Endothelial cell of umbilical vein (primary cell): Measurements from ENCODE around the gene RAB14. TPM values are rescaled to one million over a fixed set of nuclear protein-coding genes. Genes with fewer than 3 reads are reported as not detected.

ENCODE experiments used
- BruUV-seq: library from RNA; stranded (reverse); fragments of 400-500 nt; replicated peaks from 2 replicates; lab custom pipeline; 2021; lab: Mats Ljungman, UMichigan
- CTCF ChIA-PET: fragments of 300-600, 350-600 bp; sonication (Branson Sonifier 250); formaldehyde crosslinking; loops from one replicate; lab custom pipeline; 2021; ENCODE audit warnings: antibody characterized with exemption, inconsistent platforms; lab: Charles Lee
- POLR2A ChIA-PET: fragments of 300-600, 350-600 bp; sonication (Branson Sonifier 250); formaldehyde crosslinking; loops from one replicate; lab custom pipeline; 2021; ENCODE audit warnings: antibody characterized with exemption, inconsistent platforms; lab: Charles Lee
- DNase-seq: peaks from one replicate; pipeline ENCODE4 v3.0.0-alpha.2; 2011; ENCODE audit warnings: low read depth, low spot score
- FAIRE-seq: peaks from 2 replicates; lab custom pipeline; 2011; peaks lifted over from hg19 to GRCh38; lab: Jason Lieb, UNC
- H2AFZ ChIP-seq: 2 replicates; pipeline ENCODE4 v1.6.0; 2012; ENCODE audit warnings: low read depth, low read length, control low read depth, inconsistent platforms
- H3K27ac ChIP-seq: 2 replicates; pipeline ENCODE4 v1.5.1; 2011; ENCODE audit warnings: low read depth, mild to moderate bottlenecking, control low read depth, low read length, moderate library complexity; ENCODE audit not compliant: insufficient read depth
- H3K27me3 ChIP-seq, 2 experiments: 2 replicates each; pipeline versions ENCODE4 v1.6.0 to v1.6.1; 2011; ENCODE audit warnings: low read length in 2 of 2, mixed read lengths in 1 of 2; ENCODE audit not compliant: control insufficient read depth in 2 of 2, insufficient read depth in 2 of 2
- H3K36me3 ChIP-seq, 2 experiments: 2 replicates in 1 of 2; 3 replicates in 1 of 2; pipeline ENCODE4 v1.5.1; 2011; ENCODE audit warnings: low read length in 2 of 2, mild to moderate bottlenecking in 1 of 2, moderate library complexity in 1 of 2; ENCODE audit not compliant: control insufficient read depth in 2 of 2, insufficient read depth in 2 of 2; ENCODE audit errors: extremely low read depth in 1 of 2
- H3K4me1 ChIP-seq: 3 replicates; pipeline ENCODE4 v1.5.1; 2011; ENCODE audit warnings: mild to moderate bottlenecking, low read length; ENCODE audit not compliant: control insufficient read depth, insufficient read depth; ENCODE audit errors: extremely low read depth
- H3K4me2 ChIP-seq: 2 replicates; pipeline ENCODE4 v1.6.1; 2011; ENCODE audit warnings: low read length, control low read depth, mixed read lengths; ENCODE audit not compliant: insufficient read depth
- H3K4me3 ChIP-seq, 3 experiments: fragments of 200-600 bp in 1 of 3; sonication (generic), shearing (Covaris generic) in 1 of 3; replicated peaks in 1 of 3; 2 replicates each; pipeline ENCODE4 v1.5.1; 2011 to 2016; ENCODE audit warnings: control low read depth in 3 of 3, low read length in 3 of 3, mild to moderate bottlenecking in 2 of 3, inconsistent platforms in 1 of 3, low read depth in 1 of 3, moderate library complexity in 1 of 3; ENCODE audit not compliant: insufficient read depth in 1 of 3
- H3K79me2 ChIP-seq: 2 replicates; pipeline ENCODE4 v1.6.0; 2012; ENCODE audit warnings: low read length, inconsistent platforms; ENCODE audit not compliant: control insufficient read depth, insufficient read depth
- H3K9ac ChIP-seq: replicated peaks from 2 replicates; pipeline ENCODE3; 2011; ENCODE audit warnings: low read length, control low read depth; ENCODE audit not compliant: insufficient read depth; ENCODE audit errors: extremely low read depth
- H3K9me1 ChIP-seq: replicated peaks from 3 replicates; pipeline ENCODE4 v1.6.0; 2011; ENCODE audit warnings: mild to moderate bottlenecking, low read length; ENCODE audit not compliant: control insufficient read depth, insufficient read depth; ENCODE audit errors: extremely low read depth
- H3K9me3 ChIP-seq: replicated peaks from 2 replicates; pipeline ENCODE4 v1.5.1; 2012; ENCODE audit warnings: low read length, inconsistent platforms; ENCODE audit not compliant: control insufficient read depth, insufficient read depth
- H4K20me1 ChIP-seq: replicated peaks from 2 replicates; pipeline ENCODE3; 2011; ENCODE audit warnings: mild to moderate bottlenecking, low read length; ENCODE audit not compliant: control insufficient read depth, insufficient read depth; ENCODE audit errors: extremely low read depth
- EZH2 ChIP-seq: IDR thresholded peaks from 2 replicates; pipeline ENCODE4 v1.6.1; 2012; ENCODE audit warnings: borderline replicate concordance, low read depth, mild to moderate bottlenecking, moderate library complexity, low read length, inconsistent platforms; ENCODE audit not compliant: severe bottlenecking
- FOS ChIP-seq: IDR thresholded peaks from 2 replicates; pipeline ENCODE4 v1.6.1; 2011; ENCODE audit warnings: mild to moderate bottlenecking, low read length, moderate library complexity, borderline replicate concordance; ENCODE audit not compliant: insufficient read depth
- GATA2 ChIP-seq: IDR thresholded peaks from 2 replicates; pipeline ENCODE4 v1.7.0; 2011; ENCODE audit warnings: low read depth, mild to moderate bottlenecking, moderate library complexity, mixed read lengths, low read length; ENCODE audit not compliant: insufficient read length, insufficient read depth
- JUN ChIP-seq: IDR thresholded peaks from 2 replicates; pipeline ENCODE4 v1.6.1; 2011; ENCODE audit warnings: borderline replicate concordance, low read depth; ENCODE audit not compliant: insufficient read length, insufficient read depth
- MAX ChIP-seq: IDR thresholded peaks from 2 replicates; pipeline ENCODE4 v1.6.1; 2011; ENCODE audit not compliant: insufficient read depth, insufficient read length
- MYC ChIP-seq: IDR thresholded peaks from one replicate; pipeline ENCODE4 v1.6.1; 2011; ENCODE audit warnings: mild to moderate bottlenecking, low read depth, low read length
- POLR2A ChIP-seq: IDR thresholded peaks from 2 replicates; pipeline ENCODE4 v1.6.1; 2012; ENCODE audit warnings: low read depth, mild to moderate bottlenecking, control low read depth, low read length
- POLR2AphosphoS5 ChIP-seq: IDR thresholded peaks from 2 replicates; pipeline ENCODE4 v1.6.1; 2012; ENCODE audit warnings: low read depth, mild to moderate bottlenecking, control low read depth, low read length, moderate library complexity; ENCODE audit not compliant: insufficient read depth
- dilution Hi-C: fragments of 300-500 bp; cut with MboI; formaldehyde crosslinking; loops from one replicate; pipeline ENCODE4 v1.15.0; 2019; ENCODE audit warnings: low sequenced_read_pairs; ENCODE audit not compliant: extremely low pct_ligation_motif_present
- intact Hi-C: fragments of 100-400 bp; cut with micrococcal nuclease; formaldehyde crosslinking; loops from one replicate; pipeline ENCODE4 v1.10.0; 2022
- polyA plus RNA-seq, 4 experiments: library from polyadenylated mRNA; depleted of rRNA in 3 of 4; stranded (reverse) in 3 of 4; unstranded in 1 of 4; fragments of >200 nt; gene quantifications; 2 replicates each; pipeline versions ENCODE4 v1.2.1 to v1.2.3, GENCODE V29; 2011 to 2012; ENCODE audit warnings: missing spikeins in 1 of 4
- total RNA-seq: library from RNA; stranded (reverse); gene quantifications from 2 replicates; pipeline ENCODE4 v1.2.3, GENCODE V29; 2021
- TF ChIP-seq, protein P1 (sequence below), 2 donors: IDR thresholded peaks; 1 replicate in 1 of 2; 2 replicates in 1 of 2; pipeline ENCODE4 v1.5.1; 2011; ENCODE audit warnings: low read length in 2 of 2, mild to moderate bottlenecking in 2 of 2, moderate library complexity in 2 of 2, control low read depth in 1 of 2, inconsistent platforms in 1 of 2, low read depth in 1 of 2; ENCODE audit not compliant: insufficient read depth in 1 of 2; ENCODE audit errors: extremely low read depth in 1 of 2

RAB14 gene
- total and polyA plus RNA-seq, 2 donors (not counting 3 experiments of a cell fraction or from before 2014, with no cell fraction given) = 18.9 to 79.3 TPM

GRCh38 chr9:121249563-121249962 is 47.9 kb upstream of the RAB14 start:
- FAIRE-seq = no peak
- POLR2A ChIA-PET = no interaction called here
- Histone ChIP-seq H3K27ac (no peak overlapping the region), H3K27me3 (peaks cover 13 to 14% of the 10 kb centered on the region in 2 experiments), H2AFZ (no peak overlapping the region), H4K20me1 (no peaks in the 10 kb centered on the region), H3K9me1 (no peaks in the 10 kb centered on the region), H3K36me3 (no peaks in the 10 kb centered on the region), H3K4me3 (no peak overlapping the region), H3K4me1 (no peaks in the 10 kb centered on the region), H3K79me2 (no peaks in the 10 kb centered on the region), H3K4me2 (no peak overlapping the region), H3K9me3 (no peaks in the 10 kb centered on the region), H3K9ac (no peak overlapping the region)
- no TSS peak for BruUV-seq
- intact Hi-C loops (no loop called here), dilution Hi-C loops (no loop called here)
- no peak for TF ChIP-seq JUN
- TF ChIP-seq POLR2AphosphoS5 = no peak
- no peak for TF ChIP-seq GATA2
- no peak for TF ChIP-seq POLR2A
- no peak for TF ChIP-seq FOS
- no peak for TF ChIP-seq MAX
- TF ChIP-seq EZH2 = no peak
- no peak for TF ChIP-seq MYC
- TF ChIP-seq, protein P1, sequence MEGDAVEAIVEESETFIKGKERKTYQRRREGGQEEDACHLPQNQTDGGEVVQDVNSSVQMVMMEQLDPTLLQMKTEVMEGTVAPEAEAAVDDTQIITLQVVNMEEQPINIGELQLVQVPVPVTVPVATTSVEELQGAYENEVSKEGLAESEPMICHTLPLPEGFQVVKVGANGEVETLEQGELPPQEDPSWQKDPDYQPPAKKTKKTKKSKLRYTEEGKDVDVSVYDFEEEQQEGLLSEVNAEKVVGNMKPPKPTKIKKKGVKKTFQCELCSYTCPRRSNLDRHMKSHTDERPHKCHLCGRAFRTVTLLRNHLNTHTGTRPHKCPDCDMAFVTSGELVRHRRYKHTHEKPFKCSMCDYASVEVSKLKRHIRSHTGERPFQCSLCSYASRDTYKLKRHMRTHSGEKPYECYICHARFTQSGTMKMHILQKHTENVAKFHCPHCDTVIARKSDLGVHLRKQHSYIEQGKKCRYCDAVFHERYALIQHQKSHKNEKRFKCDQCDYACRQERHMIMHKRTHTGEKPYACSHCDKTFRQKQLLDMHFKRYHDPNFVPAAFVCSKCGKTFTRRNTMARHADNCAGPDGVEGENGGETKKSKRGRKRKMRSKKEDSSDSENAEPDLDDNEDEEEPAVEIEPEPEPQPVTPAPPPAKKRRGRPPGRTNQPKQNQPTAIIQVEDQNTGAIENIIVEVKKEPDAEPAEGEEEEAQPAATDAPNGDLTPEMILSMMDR (IDR thresholded peaks at IDR 0.05; ENCODE audit: extremely low read depth in 1 of 2, insufficient read depth in 1 of 2, low read depth in 1 of 2, low read length in 2 of 2) = no peak
- CTCF ChIA-PET = interaction anchor here (3.2 kb wide), 1 partner anchor 11 kb away, joined by 12 read pairs; no protein-coding TSS in a partner anchor
- DNase-seq = no peak
